Measurements from ENCODE around the gene NEUROD4.

The NEUROD4 gene

DNA sequence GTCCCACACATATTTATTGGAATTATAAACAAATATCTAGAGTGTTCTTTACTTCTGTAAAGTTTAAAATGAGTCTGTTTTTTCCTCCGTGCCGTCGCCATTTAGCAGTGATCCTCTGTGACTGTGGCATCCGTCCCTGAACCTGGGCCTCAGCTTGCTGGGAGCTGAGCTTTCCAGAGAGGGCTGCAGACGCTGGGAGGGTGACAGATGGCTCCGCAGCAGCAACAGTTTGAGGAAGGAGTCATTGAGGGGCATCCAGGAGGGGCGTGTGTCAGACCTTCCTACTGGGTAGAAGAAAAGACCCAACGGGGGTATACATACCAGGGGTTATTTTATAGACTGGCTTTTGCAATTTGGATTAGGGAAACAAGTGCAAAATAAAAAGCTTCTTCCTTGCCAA is 47.9 kb downstream of the NEUROD4 start:
- H3K27me3 ChIP-seq (ENCODE audit: control insufficient read depth, insufficient read depth, low read length) = no peaks in the 10 kb centered on the region
- TF ChIP-seq, protein P1, sequence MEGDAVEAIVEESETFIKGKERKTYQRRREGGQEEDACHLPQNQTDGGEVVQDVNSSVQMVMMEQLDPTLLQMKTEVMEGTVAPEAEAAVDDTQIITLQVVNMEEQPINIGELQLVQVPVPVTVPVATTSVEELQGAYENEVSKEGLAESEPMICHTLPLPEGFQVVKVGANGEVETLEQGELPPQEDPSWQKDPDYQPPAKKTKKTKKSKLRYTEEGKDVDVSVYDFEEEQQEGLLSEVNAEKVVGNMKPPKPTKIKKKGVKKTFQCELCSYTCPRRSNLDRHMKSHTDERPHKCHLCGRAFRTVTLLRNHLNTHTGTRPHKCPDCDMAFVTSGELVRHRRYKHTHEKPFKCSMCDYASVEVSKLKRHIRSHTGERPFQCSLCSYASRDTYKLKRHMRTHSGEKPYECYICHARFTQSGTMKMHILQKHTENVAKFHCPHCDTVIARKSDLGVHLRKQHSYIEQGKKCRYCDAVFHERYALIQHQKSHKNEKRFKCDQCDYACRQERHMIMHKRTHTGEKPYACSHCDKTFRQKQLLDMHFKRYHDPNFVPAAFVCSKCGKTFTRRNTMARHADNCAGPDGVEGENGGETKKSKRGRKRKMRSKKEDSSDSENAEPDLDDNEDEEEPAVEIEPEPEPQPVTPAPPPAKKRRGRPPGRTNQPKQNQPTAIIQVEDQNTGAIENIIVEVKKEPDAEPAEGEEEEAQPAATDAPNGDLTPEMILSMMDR (IDR thresholded peaks at IDR 0.05) = no peak
- H3K4me2 ChIP-seq (ENCODE audit: low read length) = no peak overlapping the region
- H3K27ac ChIP-seq = no peak overlapping the region
- no peak overlapping the region for H3K4me3 ChIP-seq (ENCODE audit: low read depth, low read length)
- H3K79me2 ChIP-seq = no peaks in the 10 kb centered on the region
- no peaks in the 10 kb centered on the region for H3K4me1 ChIP-seq
- no peaks in the 10 kb centered on the region for H3K36me3 ChIP-seq (ENCODE audit: control insufficient read depth, insufficient read depth, low read length)
- H3K9ac ChIP-seq = no peak overlapping the region
- no peaks in the 10 kb centered on the region for H3K9me3 ChIP-seq (ENCODE audit: control insufficient read depth, low read length)
- H2AFZ ChIP-seq = no peak overlapping the region

DNA sequence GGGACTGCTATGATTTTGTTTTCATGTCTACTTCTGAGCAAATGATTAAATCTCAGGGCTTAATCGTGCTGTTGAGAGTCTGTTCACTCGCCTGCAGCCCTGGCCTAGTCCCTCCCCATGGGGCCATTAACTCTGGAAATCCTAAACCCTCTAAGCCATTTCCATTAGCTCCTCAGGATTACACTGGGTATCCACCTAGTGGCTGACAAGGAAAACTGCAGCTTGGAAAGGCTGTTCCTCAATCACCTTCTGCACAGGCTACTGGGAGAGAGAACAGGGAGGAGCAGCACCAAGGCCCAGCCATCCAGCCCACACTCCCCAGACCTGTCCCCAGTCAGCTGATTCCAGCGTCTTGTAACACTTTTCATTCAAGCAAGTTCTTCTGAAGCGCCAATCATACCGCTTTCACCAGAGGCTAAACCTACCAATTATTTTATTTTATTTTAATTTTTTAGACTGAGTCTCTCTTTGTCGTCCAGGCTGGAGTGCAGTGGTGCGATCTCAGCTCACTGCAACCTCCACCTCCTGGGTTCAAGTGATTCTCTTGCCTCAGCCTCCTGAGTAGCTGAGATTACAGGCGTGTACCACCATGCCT is 48.7 kb downstream of the NEUROD4 start:
- no peaks in the 10 kb centered on the region for H3K79me2 ChIP-seq
- TF ChIP-seq, protein P1 (IDR thresholded peaks at IDR 0.05) = peak; percentile 70
- H3K4me2 ChIP-seq (ENCODE audit: low read length) = no peak overlapping the region
- no peaks in the 10 kb centered on the region for H3K4me1 ChIP-seq
- H3K36me3 ChIP-seq (ENCODE audit: control insufficient read depth, insufficient read depth, low read length) = no peaks in the 10 kb centered on the region
- no peaks in the 10 kb centered on the region for H3K27me3 ChIP-seq (ENCODE audit: control insufficient read depth, insufficient read depth, low read length)
- no peak overlapping the region for H3K4me3 ChIP-seq (ENCODE audit: low read depth, low read length)
- no peak overlapping the region for H3K27ac ChIP-seq
- no peak overlapping the region for H2AFZ ChIP-seq
- H3K9me3 ChIP-seq (ENCODE audit: control insufficient read depth, low read length) = no peaks in the 10 kb centered on the region
- no peak overlapping the region for H3K9ac ChIP-seq

DNA sequence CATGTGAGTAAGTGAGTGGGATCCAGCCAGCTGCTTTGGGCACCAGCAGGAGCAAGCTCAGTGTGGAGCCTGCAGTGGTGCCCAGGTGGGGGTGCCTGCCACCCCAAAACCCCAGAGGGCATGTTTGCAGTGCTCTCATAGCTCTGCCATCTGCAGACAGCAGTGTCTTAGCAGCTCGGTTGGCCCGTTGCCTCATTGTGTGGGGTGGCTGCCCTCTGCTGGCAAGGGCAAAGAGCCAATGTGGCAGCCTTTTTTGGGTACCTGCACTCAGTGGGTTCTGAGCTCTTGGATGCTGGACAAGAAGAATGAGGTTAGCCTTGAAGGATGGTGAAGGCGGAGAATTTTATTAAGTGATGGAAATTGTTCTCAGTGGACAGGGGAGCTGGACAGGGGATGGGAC is 52.3 kb downstream of the NEUROD4 start:
- H3K9me3 ChIP-seq (ENCODE audit: control insufficient read depth, low read length) = no peaks in the 10 kb centered on the region
- no peak overlapping the region for H3K4me3 ChIP-seq (ENCODE audit: low read depth, low read length)
- H3K27me3 ChIP-seq (ENCODE audit: control insufficient read depth, insufficient read depth, low read length) = no peaks in the 10 kb centered on the region
- no peaks in the 10 kb centered on the region for H3K79me2 ChIP-seq
- no peak overlapping the region for H3K9ac ChIP-seq
- no peak overlapping the region for H3K4me2 ChIP-seq (ENCODE audit: low read length)
- no peaks in the 10 kb centered on the region for H3K4me1 ChIP-seq
- H3K36me3 ChIP-seq (ENCODE audit: control insufficient read depth, insufficient read depth, low read length) = no peaks in the 10 kb centered on the region
- TF ChIP-seq, protein P1 (IDR thresholded peaks at IDR 0.05) = peak; percentile 36
- no peak overlapping the region for H2AFZ ChIP-seq
- H3K27ac ChIP-seq = no peak overlapping the region

DNA sequence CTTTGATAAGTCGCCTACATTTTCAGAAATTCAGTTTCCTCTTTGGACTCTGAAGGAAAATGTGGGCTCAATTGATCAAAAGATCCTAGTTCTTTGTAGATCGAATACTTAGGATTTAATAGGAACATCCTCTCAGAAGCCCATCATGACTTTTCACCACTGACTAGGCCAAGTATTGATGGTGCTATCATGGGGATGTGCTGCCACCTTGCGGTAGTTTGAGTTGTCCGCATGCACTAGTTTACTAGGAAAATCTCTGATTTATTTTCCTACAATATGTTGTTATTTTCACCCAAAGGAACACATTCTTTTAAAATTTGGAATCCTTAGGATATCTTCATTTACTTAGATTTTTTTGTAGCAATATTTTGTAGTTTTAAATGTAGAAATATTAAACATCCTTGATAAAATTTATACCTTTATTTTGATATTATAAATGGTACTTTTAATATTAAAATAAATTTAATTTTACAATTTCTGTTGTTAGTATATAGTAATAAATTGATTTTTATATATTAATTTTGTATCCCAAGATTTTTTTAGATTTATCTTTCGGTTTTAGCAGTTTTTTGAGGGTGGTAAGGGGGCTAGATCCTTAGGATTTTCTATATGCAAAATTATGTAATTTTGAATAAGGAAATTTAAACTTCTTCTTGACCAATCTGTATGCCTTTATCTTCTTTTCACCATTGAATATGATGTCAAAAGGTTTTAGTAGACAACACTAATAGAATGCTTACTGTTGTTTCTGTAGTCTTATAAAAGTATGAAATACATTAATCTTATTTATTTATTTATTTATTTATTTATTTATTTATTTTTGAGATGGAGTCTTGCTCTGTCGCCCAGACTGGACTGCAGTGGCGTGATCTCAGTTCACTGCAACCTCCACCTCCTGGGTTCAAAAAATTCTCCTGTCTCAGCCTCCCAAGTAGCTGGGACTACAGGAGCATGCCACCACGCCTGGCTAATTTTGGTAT is 53.6 kb downstream of the NEUROD4 start:
- H3K36me3 ChIP-seq (ENCODE audit: control insufficient read depth, insufficient read depth, low read length) = no peaks in the 10 kb centered on the region
- no peak overlapping the region for H3K4me3 ChIP-seq (ENCODE audit: low read depth, low read length)
- H3K79me2 ChIP-seq = no peaks in the 10 kb centered on the region
- TF ChIP-seq, protein P1 (IDR thresholded peaks at IDR 0.05) = peak; percentile 91
- no peaks in the 10 kb centered on the region for H3K4me1 ChIP-seq
- H3K27me3 ChIP-seq (ENCODE audit: control insufficient read depth, insufficient read depth, low read length) = no peaks in the 10 kb centered on the region
- H3K27ac ChIP-seq = no peak overlapping the region
- no peak overlapping the region for H3K4me2 ChIP-seq (ENCODE audit: low read length)
- no peak overlapping the region for H2AFZ ChIP-seq
- H3K9ac ChIP-seq = no peak overlapping the region
- no peaks in the 10 kb centered on the region for H3K9me3 ChIP-seq (ENCODE audit: control insufficient read depth, low read length)
